ENCODE data around the gene PEX6.
A peak's percentile ranks its signal among the peaks of the same experiment; 100 is the strongest.

Gene PEX6

GRCh38 chr6:42933205-42933604 lies 45.8 kb downstream of the PEX6 start:
- no peak for DNase-seq

GRCh38 chr6:42932412-42932811 lies 46.6 kb downstream of the PEX6 start:
- DNase-seq: no peak

GRCh38 chr6:42929821-42930360 lies 49.1 kb downstream of the PEX6 start:
- peak in 4 of 5 experiments; percentile 37 to 85 (median 45) for DNase-seq

GRCh38 chr6:42928986-42929820 lies 49.8 kb downstream of the PEX6 start, which contains the start of gene CNPY3:
TSS of gene CNPY3 (plus strand) at chr6:42929480. CDS start at chr6:42929571, 91 bp downstream.
- peak; percentile 85 to 99 (median 92) for DNase-seq

DNA sequence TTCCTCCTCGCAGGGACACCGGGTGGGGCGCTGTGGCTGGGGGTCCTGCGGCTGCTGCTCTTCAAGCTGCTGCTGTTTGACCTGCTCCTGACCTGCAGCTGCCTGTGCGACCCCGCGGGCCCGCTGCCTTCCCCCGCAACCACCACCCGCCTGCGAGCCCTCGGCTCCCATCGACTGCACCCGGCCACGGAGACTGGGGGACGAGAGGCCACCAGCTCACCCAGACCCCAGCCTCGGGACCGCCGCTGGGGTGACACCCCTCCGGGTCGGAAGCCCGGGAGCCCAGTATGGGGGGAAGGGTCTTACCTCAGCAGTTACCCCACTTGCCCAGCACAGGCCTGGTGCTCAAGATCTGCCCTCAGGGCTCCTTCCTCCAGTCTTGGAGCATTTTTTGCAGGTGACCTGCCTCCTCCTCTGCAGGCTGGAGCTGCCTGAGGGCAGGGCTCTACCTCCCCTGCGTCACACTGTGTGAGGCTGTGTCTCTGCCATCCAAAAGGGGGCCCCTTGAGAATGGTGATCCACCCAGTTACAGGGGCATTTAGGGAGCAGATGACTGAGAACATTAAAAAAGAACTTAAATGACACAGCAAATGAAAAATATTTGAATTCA lies 53.6 kb downstream of the PEX6 start:
- no peak for DNase-seq

DNA sequence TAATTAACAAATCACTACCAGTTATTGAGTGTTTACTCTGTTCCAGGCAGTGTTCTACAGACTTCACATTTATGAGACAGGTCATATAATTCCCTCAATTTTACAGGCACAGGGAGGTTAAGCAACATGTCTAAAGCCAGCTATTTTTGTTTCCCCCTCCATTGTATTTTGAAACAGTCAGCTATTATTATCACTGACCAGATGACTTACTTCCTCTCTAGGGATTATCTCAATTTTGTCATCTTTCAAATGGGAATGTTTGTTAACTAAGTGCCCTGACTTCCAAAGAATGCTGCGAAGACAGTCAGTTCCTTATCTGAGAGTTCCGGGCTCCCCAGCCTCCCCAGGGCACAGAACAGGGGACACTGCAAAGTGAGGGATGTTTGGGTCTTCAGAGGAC lies 55.3 kb downstream of the PEX6 start:
- no peak for DNase-seq

- DNase-seq: no peak
Measured at GRCh38 chr6:42921801-42922200, 57.2 kb downstream of the PEX6 start.

DNA sequence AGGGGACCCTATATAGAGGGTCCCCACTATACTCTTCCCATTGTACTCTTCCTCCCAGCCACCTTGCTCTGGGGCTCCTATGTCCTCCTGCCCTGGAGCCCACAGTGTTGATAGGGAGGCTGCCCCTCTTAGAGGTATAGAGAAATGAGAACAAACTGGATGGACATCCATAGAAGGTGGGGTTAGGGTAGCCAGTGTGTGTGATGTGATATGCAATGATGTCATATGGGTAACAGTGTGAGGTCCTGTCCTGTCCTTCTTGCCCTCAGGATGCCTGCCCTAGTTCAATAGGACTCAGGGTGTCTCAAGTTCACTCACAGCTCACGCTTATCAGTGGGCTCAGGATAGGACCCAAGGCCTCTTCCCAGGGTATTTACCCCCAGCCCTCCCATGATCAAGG lies 62.7 kb downstream of the PEX6 start:
- DNase-seq: no peak

DNA sequence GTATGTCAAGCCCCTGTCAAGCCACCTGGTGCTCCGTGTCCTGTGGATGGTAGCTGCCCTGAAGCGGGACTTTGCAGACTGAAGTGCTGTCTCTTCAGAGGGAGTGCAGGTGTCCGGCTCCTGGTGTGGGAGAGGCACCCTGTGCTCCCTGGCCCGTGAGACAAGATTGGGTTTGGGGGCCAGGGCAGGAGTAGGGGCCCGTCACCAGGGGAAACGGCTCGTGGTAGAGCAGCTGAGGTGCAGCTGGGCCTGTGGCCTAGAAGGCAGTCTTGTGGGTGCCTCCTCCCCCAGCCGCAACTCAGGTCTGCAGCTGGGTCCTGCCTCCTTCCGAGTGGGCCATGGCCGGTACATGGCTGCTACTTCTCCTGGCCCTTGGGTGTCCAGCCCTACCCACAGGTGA lies 63.2 kb downstream of the PEX6 start, which contains the start of gene PTCRA:
Gene PTCRA, plus strand, starts transcription at position 322 of the 400 bp plus-strand sequence. Its CDS starts 17 bp downstream, at position 339.
- DNase-seq: no peak

- DNase-seq: no peak
Measured at GRCh38 chr6:42914546-42914945, 64.4 kb downstream of the PEX6 start.
